SK-N-MC (cell line): ENCODE data around the gene TSPAN7.

Experiments
- EZH2 ChIP-seq: fragments of 200-600 bp; sonication (generic); IDR thresholded peaks from one replicate; pipeline ENCODE4 v1.6.1; 2017; ENCODE audit warnings: antibody characterized with exemption
- FOXP2 ChIP-seq: optimal IDR thresholded peaks from 2 replicates; pipeline ENCODE3; 2011; ENCODE audit warnings: mild to moderate bottlenecking, moderate library complexity; ENCODE audit not compliant: insufficient read depth; ENCODE audit errors: extremely low read length, control extremely low read depth
- POLR2AphosphoS5 ChIP-seq: IDR thresholded peaks from 2 replicates; pipeline ENCODE4 v1.6.1; 2012; ENCODE audit warnings: mild to moderate bottlenecking, low read depth, low read length, borderline replicate concordance

- TF ChIP-seq EZH2 = no peak
- TF ChIP-seq POLR2AphosphoS5 = no peak
- TF ChIP-seq FOXP2 = no peak
Measured at GRCh38 chrX:38652934-38653442, 91.6 kb downstream of the TSPAN7 start.
